Heart left ventricle (tissue), 13 donors: ENCODE data around the gene ZBTB20.

ENCODE experiments used
- POLR2A ChIP-seq, 2 donors: fragments of 450-650 bp; IDR thresholded peaks; one replicate each; pipeline ENCODE4 v1.6.1; 2017; ENCODE audit warnings: antibody characterized with exemption in 2 of 2, mild to moderate bottlenecking in 2 of 2, moderate library complexity in 2 of 2
- TF ChIP-seq, protein P1 (sequence below), 12 donors: fragments of 200-600 bp; sonication (generic) in 4 of 12; IDR thresholded peaks; one replicate each; pipeline versions ENCODE4 v1.5.0 to v1.8.0; 2018 to 2022; ENCODE audit warnings: antibody characterized with exemption in 12 of 12, mild to moderate bottlenecking in 5 of 12
- donor health status: ischemic (EF 13 %, LVEDD 7.1; RV severe dilation, severe dysfunction).
- donor health status: DM: no; HTN: yes; CAD: no.
- donor health status: DM: no; HTN: no; CAD: no.
- donor health status: ischemic (EF 25% LVEDD 6.9; RV normal size, moderate dysfunction).
- donor health status: ischemic (EF 25% LVEDD 5.7; RV mildly dilated, moderate dysfunction).
- donor health status: ischemic (EF 35%, LVEDD 5.7; RV mildly dilated, moderate dysfunction).
- donor health status: nonischemic (EF 11% LVEDD 7.7; RV severe dilation, severe dysfunction).
- donor health status: DM: yes; HTN: yes; CAD: no.
- donor health status: PGD.
- donor health status: ischemic (EF 29% LVEDD 5.4; RV normal size, mild dysfunction).
- donor health status: nonischemic (EF 23%, LVEDD 6.1; RV moderate dilation, normal function).

DNA sequence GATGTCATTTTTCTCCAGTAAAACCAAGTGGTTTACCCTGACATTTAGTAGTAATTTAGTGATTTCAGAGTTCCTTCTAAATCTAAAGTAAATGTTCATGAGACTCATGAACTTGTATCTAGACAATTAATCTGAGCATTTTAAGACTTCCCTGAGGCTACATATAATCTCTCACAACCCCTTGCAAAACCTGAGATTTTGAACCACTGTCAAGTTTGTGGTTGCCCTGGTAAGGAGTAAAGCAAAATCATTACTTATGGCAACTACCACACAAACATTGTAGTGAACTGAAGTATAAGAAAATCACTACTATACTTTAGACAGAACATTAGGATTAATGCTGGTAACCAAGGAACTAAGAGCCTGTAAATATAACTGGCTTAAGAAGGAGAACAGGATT is 483.1 kb downstream of the ZBTB20 start:
- TF ChIP-seq, protein P1, sequence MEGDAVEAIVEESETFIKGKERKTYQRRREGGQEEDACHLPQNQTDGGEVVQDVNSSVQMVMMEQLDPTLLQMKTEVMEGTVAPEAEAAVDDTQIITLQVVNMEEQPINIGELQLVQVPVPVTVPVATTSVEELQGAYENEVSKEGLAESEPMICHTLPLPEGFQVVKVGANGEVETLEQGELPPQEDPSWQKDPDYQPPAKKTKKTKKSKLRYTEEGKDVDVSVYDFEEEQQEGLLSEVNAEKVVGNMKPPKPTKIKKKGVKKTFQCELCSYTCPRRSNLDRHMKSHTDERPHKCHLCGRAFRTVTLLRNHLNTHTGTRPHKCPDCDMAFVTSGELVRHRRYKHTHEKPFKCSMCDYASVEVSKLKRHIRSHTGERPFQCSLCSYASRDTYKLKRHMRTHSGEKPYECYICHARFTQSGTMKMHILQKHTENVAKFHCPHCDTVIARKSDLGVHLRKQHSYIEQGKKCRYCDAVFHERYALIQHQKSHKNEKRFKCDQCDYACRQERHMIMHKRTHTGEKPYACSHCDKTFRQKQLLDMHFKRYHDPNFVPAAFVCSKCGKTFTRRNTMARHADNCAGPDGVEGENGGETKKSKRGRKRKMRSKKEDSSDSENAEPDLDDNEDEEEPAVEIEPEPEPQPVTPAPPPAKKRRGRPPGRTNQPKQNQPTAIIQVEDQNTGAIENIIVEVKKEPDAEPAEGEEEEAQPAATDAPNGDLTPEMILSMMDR (IDR thresholded peaks at IDR 0.05), result no peak
- no peak for TF ChIP-seq POLR2A (IDR thresholded peaks at IDR 0.05)
